ENCODE data around the gene AGA.
A peak's percentile ranks its signal among the peaks of the same experiment; 100 is the strongest.

Gene AGA

DNA sequence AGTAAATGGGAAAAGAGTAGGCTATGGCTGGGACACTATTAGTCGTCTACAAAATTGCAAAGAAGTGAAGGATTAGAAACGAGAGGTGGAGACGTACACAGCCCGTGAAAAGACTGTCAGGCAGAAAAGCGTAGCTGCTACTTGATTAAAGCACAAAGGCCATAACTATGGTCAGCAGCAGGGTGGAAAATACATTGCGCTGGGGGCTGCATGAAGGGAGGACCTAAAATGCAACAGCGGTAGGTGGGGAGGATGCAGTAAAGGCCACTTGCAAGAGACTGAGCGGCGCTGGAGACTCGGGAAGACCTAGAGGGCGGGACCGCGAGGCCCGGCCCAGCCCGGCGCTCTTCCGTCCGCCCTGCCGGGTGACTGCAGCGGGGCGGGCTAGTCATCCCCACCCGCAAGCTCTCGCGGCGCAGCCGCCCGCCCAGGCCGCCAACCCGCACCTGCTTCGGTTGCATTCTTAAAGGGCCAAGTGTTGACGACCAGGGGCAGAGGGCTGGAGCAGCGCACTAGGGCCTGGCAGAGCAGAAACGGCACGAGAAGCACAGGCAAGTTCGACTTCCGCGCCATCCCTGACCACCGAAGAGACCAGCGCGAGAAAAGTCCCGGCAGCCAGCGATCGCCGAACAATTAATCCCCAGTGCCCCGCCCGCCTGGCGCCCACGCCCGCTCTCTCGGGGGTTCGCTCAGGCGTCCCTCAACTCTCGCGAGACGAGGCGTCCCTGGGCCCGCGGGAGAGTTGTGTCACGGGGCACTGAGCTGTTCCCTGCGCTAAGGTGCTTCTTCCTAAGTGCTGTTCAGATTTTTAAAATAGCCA is at the start of gene AGA:
AGA (minus strand) TSS at position 635 of the 820 bp plus-strand sequence; CDS start at position 573, 62 bp downstream.
- peak; percentile 95 for DNase-seq (ENCODE audit: low spot score)

DNA sequence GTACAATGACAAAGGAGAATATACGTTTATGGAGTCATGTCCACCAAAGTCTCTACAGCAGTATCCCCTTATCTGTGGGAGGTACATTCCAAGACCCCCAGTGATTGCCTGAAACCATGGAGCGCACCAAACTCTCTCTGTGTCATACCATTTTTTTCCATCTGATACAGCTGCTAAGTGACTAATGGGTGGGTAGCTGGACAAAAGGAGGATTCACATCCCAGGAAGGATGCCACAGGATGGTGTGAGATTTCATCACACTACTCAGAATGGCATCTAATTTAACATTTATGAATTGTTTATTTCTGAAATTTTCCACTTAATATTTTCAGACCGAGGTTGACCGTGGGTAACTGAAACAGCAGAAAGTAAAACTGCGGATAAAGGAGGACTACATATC is 49.8 kb upstream of the AGA start:
- DNase-seq (ENCODE audit: low spot score) = no peak

DNA sequence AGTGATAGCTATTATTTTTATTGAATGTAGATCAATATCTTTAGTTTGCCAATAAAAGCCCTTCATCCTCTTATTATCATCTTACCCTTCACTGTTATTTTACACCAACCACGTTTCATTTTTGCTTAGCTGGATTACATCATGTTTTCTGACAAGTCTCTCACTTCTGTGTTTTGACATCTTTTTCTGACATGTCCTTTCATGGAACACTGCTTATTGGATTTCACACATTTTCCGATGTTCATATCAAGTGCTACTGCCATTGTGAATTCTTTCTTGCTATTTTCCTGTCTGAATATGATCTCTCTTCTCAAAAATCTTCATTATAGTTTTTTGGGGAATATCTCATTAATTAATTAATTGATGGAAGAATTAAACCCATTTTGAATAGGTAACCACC is 48.5 kb upstream of the AGA start:
- no peak for DNase-seq (ENCODE audit: low spot score)

DNA sequence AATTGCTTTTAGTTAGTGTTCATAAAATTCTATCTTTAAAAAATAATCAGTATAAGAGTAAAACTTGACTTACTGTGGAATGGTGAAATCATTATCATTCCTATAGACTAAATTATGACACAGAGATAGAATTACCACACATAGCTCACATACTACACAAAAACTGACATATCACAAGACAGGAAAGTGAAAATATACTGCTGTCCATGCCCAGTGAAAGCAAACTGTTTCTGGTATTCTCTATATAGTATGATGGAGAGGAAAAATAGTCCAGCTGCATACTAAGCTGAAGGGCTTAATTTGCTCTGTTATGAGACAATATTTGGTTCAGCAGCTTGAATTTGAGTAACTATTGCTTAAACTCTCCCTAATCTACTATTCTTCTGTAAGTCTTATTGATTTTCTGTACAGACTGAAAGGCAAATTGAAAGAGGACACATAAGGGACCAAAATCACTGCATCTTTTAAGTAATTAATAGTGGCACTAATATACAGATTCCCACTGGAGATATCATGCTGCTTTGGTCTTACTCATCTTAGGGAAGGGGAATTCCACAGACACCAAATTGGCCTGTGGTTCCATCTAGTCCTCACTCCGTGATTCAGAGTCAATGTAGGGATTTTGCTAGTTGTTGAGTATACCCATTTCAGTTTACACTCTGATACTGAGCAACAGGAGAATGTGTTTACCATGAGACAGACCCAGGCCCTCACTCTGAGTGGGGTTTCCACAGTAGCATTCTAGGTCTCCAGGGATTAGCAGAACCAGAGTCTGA is 47.4 kb upstream of the AGA start:
- no peak for DNase-seq (ENCODE audit: low spot score)

DNA sequence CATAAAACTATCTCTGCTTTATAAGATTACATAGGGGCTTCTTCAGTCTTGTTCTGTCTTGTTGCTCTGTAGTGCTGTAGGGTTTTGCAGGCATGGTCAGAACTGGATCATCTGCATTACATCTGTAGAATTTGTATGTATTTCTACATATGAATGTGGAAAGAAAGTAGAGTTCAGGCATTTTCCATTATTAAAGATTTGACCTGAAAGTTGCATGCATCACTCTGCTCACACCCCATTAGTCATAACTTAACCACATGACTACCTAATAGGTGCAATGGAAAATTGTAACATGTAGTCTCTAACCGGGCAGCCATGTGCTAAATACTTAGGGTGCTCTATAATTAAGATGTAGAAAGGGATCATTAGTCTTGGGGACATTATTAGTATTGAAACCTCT is 45.7 kb upstream of the AGA start:
- DNase-seq (ENCODE audit: low spot score) = no peak

DNA sequence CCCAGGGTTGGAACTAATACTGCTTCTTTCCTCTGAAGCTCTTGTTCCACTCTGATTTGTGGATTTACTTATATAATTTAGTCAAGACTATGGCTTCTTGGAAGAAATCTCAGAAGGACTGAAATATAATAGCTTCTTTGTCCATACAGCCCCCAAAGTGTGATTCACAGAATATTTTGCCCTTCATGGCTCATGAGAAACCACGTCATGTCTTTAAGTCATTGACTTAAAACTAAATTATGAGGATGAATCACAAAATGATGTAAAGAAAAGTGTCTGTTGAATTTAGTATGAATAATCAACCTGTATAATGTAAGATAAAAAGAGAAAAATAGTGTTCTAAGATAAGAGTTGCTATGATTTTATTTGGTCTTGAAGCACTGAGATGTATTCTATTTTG is 43.3 kb upstream of the AGA start:
- no peak for DNase-seq (ENCODE audit: low spot score)

DNA sequence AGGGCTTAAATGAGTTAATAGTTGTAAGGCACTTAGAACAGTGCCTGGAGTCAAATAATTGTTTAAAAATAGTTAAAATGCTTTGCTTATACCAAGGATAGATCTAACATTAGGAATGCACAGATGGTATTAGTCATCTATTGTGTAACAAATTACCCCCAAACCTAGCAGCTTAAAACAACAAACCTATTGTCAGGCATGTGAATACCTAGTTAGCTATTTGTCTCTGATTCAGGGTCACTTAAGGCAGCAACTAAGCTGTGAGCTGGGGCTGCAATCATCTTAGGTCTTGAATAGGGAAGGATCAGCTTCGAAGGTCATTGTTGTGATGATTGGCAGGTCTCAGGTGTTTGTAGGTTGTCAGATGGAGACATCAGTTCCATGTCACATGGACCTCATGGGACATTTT is 42.4 kb upstream of the AGA start:
- DNase-seq (ENCODE audit: low spot score) = no peak

DNA sequence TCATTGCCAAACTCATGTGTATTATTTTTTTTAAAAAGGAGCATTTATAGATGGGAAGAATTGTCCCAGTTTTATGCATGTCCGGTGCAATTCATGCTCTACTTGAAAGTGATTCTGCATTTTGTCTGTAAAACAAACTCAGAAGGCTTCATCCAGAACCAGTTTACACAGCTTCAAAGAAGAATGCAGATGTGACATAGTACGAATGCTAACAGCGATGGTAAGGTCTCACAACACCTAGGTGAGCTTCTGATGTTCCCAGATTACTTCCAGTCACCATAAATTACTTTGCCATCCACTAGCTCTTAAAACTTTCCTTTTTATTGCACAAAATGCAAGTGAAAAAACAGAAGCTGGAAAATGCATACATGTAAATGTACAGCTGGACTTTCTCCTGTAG is 41.5 kb upstream of the AGA start:
- no peak for DNase-seq (ENCODE audit: low spot score)

DNA sequence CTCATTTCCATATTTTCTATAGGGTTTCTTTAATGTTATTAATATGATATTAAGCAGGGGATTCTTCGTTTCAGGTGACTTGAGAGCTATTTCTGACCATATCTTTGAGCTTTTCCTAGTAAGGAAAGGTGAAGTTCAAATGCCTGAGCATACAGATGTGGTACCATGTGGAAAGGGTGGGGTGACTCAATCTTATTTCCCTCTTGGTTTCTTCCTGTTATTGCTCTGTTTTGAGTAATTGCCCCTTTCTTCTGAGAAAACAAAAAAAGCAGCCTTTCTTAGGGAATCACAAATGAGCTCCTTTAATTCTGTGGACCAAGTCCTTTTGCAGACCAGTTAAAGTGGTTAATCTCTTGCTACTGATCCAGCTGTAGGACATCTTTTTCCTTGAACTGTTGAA is 41.0 kb upstream of the AGA start:
- DNase-seq (ENCODE audit: low spot score) = no peak

DNA sequence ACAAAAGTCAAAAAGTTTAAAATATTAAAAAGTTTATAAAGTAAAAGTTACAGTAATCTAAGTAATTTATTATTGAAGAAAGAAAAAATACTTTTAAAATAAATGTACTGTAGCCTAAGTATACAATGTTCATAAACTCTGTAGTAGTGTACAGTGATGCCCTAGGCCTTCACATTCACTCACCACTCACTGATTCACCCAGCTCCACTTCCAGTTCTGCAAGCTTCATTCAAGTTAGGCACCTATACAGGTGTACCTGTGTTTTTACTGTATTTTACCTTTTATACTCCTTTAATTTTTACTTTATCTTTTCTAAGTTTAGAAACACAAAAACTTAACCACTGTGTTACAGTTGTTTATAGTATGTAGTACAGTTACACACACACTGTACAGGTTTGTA is 40.1 kb upstream of the AGA start:
- DNase-seq (ENCODE audit: low spot score) = no peak

DNA sequence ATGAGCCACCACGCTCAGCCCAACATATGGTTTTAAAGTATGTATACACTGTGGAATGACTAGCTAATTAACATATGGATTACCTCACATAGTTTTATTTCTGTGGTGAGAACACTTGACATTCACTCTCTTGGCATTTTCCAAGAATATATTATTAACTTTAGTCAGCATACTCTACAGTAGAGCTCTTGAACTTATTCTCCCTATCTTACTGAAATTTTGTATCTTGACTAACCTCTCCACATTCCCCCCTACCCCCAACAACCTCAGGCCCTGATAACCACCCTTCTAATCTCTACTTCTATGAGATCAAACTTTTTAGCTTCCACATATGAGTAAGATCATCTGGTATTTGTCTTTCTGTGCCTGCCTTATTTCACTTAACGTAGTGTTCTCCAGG is 38.6 kb upstream of the AGA start:
- no peak for DNase-seq (ENCODE audit: low spot score)

DNA sequence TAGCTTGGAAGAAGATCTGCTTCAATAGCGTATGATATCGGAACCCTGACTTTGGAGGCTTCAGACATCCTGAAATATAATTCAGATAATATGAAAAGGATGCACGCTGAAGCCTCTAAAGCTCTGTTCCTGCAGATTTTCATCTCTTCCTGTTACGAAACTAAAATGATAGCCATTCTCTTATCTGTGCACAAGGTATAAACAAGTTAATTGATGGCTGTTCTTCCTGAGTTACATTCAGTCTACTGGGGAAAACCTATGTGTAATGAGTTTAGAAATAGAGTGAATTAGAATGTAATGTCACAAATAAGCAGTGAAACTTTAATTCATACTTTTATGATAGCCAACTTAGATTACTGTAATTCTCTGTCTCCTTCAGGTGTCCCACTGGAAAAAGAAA is 36.8 kb upstream of the AGA start:
- DNase-seq (ENCODE audit: low spot score) = no peak

DNA sequence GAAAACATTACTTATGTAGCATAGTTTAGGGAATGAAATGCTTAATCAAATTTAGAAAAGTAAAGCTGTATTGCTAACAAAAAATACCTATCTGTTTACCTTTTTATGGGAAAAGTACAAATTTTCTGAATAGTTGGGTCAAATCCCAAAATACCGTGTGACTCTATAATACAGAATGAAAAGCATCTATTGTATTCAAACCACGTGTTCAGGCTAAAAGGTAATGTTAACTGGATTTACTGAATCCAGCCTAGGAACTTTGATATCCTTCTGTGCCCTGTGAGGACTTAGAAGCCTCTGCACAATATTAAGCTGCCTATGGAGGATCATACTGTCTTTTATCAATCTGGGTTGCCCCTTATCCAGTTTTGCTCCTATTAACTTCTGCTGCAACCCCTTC is 36.3 kb upstream of the AGA start:
- no peak for DNase-seq (ENCODE audit: low spot score)

DNA sequence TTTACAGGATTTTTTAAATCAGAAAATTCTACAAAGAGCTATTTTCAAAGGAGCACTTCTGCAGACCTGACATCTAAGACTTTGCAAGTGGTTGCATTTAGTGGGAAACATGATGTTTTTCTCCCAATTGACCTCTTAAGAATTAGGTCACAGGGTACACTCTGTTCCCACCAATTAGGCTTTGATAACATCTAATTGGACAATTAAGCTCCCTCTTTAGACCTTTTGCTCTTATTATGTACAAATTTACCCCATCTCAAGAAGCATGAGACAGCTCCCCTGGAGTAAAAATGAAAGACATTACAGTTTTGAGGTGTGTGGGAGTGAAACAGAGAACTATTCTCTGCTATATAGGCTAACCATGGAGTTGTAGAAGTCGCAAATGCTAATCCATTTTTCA is 31.8 kb upstream of the AGA start:
- no peak for DNase-seq (ENCODE audit: low spot score)

DNA sequence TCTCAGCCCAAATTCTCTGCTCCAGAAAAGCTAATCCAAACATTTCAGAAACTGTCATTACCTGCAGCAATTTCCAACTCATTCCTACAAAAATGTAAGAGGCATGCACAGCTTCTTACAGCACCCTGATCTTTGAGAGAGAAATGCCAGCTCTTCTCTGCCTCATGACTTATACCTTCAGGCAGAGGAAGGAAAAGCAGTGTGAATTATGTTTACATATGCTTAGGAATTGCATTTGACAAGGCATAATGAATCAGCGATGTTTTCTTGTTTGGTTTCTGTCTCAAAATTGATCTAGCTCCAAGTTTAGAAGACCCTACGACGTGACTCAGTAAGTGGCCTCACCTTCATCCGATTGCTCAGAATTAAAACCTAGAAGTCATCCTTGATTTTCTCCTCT is 21.8 kb upstream of the AGA start:
- no peak for DNase-seq (ENCODE audit: low spot score)

DNA sequence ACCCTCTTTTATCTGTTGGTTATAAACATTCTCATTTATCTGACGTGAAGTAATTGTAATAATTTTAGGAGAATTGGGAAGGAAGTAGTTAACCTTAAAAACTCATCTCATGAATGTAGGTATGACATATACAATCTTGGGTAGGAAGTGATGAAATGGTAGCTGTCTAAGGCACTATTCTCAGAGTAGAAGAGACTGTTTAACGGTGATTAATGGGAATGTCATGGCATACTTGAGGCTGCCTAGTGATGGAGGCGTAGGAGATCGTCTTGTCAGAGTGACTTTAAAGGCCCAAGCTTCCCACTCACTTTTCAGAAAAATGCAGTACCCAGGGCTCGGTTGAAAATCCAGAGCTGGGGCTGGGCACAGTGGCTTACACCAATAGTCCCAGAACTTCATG is 19.4 kb upstream of the AGA start:
- no peak for DNase-seq (ENCODE audit: low spot score)

DNA sequence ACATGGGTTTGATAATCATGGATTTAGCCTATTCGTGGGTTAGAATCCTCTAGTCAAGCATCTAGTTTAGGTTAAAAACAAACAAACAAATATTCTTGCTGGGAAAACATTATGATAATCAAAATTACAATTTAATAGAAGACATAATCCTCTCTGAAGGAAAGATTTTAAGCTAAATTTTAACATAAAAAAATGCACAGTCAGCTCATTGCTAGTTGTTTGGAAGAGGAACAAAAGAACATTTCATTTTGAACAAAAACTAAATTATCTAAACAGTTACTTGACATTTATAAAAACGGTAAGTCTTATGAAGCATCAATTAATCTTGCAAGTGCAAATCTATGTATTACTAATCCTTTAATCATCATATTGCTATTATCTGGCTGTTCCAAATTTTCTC is 18.2 kb upstream of the AGA start:
- DNase-seq (ENCODE audit: low spot score) = no peak

DNA sequence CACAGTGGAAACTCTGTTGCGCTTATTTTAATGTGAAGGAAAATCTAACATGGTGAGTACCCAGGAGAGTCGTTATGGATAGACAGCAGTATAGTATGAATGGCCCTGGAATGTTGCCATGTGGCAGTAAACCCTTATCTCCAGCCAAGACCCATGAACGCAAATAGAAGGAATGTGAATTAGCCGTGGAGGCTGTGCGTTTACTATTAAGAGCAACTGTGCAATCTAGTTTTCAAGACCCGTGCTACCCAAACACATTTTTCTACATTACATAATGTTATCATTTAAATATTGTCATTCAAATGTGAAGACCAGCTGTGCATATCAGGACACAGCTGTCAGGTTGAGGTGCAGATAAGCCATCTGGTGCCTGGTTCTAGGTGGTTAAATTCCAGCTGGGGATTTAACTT is 13.3 kb upstream of the AGA start:
- DNase-seq (ENCODE audit: low spot score) = no peak

DNA sequence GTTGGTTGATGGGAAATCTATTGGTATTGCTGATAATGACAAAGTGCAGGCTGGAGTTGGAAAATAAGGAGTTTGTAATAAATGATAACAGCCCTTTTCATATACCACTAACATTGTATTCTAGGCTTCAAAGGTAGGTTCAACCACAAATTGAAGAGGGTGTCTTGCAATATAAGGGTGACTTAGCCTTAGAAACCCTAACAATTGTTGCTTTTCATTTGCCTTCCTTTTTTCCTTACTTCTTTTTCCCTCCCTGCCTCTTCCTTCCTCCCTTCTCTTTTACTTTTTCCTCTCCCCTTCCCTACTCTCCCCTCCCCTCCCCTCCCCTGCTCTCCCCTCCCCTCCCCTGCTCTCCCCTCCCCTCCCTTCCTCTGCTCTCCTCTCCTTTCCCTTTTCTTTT is 10.9 kb upstream of the AGA start:
- DNase-seq (ENCODE audit: low spot score) = no peak

DNA sequence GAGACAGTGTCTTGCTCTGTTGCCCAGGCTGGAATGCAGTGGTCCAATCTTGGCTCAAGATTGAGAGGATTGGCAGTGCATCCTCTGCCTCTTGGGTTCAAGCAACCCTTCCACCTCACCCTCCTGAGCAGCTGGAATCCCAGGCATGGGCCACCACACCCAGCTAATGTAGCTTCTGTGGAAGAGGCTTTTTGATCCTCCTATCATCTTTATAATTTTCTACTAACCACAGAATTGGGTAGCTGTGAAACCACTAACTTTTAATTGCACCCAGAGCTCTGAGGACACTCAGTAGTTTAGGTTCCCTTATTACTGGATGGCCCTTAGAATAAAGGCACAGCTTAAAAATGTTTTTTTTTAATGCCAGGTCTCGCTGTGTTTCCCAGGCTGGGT is 8.9 kb upstream of the AGA start:
- DNase-seq (ENCODE audit: low spot score) = no peak

DNA sequence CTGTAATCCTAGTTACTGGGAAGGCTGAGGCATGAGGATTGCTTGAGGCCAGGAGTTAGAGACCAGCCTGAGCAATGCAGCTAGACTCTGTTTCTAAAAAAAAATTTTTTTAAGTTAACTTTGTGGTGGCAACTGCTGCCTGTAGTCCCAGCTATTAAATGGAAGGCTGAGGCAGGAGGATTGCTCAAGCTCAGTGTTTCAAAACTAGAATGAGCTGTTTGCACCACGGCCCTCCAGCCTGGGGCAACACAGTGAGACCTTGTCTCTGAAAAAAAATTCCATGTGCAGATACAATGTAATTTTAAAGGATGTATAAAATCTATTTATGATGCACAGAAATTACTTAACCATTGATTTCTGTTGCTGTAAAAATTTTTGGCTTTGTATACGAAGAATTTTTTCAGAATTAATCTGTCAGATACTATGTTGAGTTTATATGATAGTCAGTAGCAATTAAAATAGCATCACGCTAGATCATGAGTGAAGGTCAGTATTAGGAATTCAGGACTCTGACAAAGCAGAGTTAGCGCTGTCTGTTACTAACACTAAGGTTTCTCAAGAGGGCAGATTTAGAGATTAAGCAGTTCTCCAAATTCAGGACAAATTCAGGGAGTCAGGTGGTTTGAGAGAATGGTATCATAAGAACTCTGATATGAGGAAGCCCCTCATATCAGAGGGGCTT is 8.3 kb upstream of the AGA start:
- DNase-seq (ENCODE audit: low spot score) = no peak

DNA sequence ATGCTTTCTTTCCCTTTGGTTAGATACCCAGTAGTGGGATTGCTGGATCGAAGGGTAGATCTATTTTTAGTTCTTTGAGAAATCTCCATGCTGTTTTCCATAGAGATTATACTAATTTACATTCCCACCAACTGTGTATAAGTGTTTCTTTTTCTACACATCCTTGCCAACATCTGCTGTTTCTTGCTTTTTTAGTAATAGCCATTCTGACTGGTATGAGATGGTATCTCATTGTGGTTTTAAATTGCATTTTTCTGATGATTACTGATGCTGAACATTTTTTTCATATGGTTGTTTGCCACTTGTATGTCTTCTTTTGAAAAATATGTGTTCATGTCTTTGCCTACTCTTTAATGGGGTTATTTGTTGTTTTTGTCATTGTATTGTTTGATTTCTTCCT is 6.6 kb upstream of the AGA start:
- DNase-seq (ENCODE audit: low spot score) = no peak

DNA sequence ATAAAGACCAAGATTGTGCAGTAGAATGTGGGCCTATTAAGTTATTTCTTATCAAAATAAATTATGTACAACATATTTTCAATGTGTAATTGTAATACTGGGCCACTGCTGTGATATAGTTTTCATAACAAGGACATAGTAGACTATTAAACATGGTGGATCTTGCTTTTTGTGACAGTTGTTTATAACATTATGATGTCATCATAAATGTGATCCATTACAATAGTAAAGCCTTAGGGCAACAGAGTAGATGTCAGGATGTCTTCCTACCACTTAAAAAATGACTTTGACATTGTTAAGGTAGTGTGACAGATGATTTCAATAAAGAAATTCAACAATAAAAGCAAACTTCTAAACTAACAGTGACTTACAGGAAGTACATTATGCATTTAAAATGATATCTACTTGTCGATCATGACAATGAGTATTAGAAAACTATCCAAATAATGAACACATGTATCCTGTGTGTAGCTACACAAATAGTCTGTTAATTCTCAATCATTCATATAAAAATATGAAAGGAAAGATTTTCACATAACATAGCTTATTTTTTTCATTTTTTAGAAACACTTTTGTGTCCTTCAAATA is 5.3 kb upstream of the AGA start:
- DNase-seq (ENCODE audit: low spot score) = no peak
